Measurements from ENCODE around the gene ENKUR.

- TF ChIP-seq POLR2AphosphoS5 (IDR thresholded peaks at IDR 0.05; ENCODE audit: low read depth, low read length) (no peak), TAF1 (IDR thresholded peaks at IDR 0.05; ENCODE audit: borderline replicate concordance, insufficient read depth, low read length) (no peak)
- TF ChIP-seq, protein P1, sequence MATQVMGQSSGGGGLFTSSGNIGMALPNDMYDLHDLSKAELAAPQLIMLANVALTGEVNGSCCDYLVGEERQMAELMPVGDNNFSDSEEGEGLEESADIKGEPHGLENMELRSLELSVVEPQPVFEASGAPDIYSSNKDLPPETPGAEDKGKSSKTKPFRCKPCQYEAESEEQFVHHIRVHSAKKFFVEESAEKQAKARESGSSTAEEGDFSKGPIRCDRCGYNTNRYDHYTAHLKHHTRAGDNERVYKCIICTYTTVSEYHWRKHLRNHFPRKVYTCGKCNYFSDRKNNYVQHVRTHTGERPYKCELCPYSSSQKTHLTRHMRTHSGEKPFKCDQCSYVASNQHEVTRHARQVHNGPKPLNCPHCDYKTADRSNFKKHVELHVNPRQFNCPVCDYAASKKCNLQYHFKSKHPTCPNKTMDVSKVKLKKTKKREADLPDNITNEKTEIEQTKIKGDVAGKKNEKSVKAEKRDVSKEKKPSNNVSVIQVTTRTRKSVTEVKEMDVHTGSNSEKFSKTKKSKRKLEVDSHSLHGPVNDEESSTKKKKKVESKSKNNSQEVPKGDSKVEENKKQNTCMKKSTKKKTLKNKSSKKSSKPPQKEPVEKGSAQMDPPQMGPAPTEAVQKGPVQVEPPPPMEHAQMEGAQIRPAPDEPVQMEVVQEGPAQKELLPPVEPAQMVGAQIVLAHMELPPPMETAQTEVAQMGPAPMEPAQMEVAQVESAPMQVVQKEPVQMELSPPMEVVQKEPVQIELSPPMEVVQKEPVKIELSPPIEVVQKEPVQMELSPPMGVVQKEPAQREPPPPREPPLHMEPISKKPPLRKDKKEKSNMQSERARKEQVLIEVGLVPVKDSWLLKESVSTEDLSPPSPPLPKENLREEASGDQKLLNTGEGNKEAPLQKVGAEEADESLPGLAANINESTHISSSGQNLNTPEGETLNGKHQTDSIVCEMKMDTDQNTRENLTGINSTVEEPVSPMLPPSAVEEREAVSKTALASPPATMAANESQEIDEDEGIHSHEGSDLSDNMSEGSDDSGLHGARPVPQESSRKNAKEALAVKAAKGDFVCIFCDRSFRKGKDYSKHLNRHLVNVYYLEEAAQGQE (IDR thresholded peaks at IDR 0.05; ENCODE audit: insufficient read depth in 1 of 2, low read depth in 2 of 2, low read length in 2 of 2), result no peak
Measured at GRCh38 chr10:25024528-25024927, 8.6 kb upstream of the ENKUR start.
